Mesendoderm (in vitro differentiated cells): ENCODE measurements around the gene PLCB4.

Experiments
- DNase-seq: peaks from one replicate; pipeline ENCODE4 v3.0.0; 2013
- H2AK5ac ChIP-seq: 2 replicates; pipeline ENCODE4 v1.6.1; 2013; ENCODE audit warnings: low read length, inconsistent platforms
- H2BK120ac ChIP-seq: 2 replicates; pipeline ENCODE4 v1.6.1; 2013; ENCODE audit warnings: low read depth, mild to moderate bottlenecking, low read length, moderate library complexity, mixed read lengths
- H2BK15ac ChIP-seq: replicated peaks from 2 replicates; pipeline ENCODE4 v1.6.1; 2013; ENCODE audit warnings: low read depth, mild to moderate bottlenecking, moderate library complexity
- H2BK5ac ChIP-seq: 2 replicates; pipeline ENCODE4 v1.6.1; 2013; ENCODE audit warnings: low read length, inconsistent platforms
- H3K18ac ChIP-seq: 2 replicates; pipeline ENCODE4 v1.6.1; 2013; ENCODE audit warnings: mild to moderate bottlenecking, low read length, mixed read lengths
- H3K23ac ChIP-seq: one replicate; pipeline ENCODE4 v1.6.1; 2013; ENCODE audit warnings: low read length
- H3K27ac ChIP-seq: 2 replicates; pipeline ENCODE4 v1.5.1; 2013; ENCODE audit warnings: low read depth, mild to moderate bottlenecking, inconsistent platforms, low read length, moderate library complexity
- H3K27me3 ChIP-seq: 2 replicates; pipeline ENCODE4 v1.6.1; 2013; ENCODE audit warnings: low read length, control low read depth, mild to moderate bottlenecking, inconsistent platforms; ENCODE audit not compliant: insufficient read depth, poor library complexity
- H3K36me3 ChIP-seq: 2 replicates; pipeline ENCODE4 v1.6.1; 2013; ENCODE audit warnings: low read length, inconsistent platforms; ENCODE audit not compliant: control insufficient read depth, insufficient read depth
- H3K4ac ChIP-seq: one replicate; pipeline ENCODE4 v1.6.1; 2013; ENCODE audit warnings: low read depth, mild to moderate bottlenecking, low read length, moderate library complexity
- H3K4me1 ChIP-seq: 2 replicates; pipeline ENCODE4 v1.6.1; 2013; ENCODE audit warnings: low read depth, low read length, inconsistent platforms; ENCODE audit not compliant: control insufficient read depth
- H3K4me2 ChIP-seq: 2 replicates; pipeline ENCODE4 v1.6.1; 2013; ENCODE audit warnings: low read length
- H3K4me3 ChIP-seq: 2 replicates; pipeline ENCODE4 v1.5.1; 2013; ENCODE audit warnings: mild to moderate bottlenecking, low read length
- H3K56ac ChIP-seq: one replicate; pipeline ENCODE4 v1.6.1; 2013; ENCODE audit warnings: low read length
- H3K79me1 ChIP-seq: 2 replicates; pipeline ENCODE4 v1.6.1; 2013; ENCODE audit warnings: low read length, inconsistent platforms
- H3K79me2 ChIP-seq: 2 replicates; pipeline ENCODE4 v1.6.1; 2013; ENCODE audit warnings: mild to moderate bottlenecking, low read length; ENCODE audit not compliant: control insufficient read depth, insufficient read depth
- H3K9ac ChIP-seq: 2 replicates; pipeline ENCODE4 v1.6.1; 2013; ENCODE audit warnings: low read length, inconsistent platforms
- H4K5ac ChIP-seq: one replicate; pipeline ENCODE4 v1.6.1; 2013; ENCODE audit warnings: low read length
- H4K8ac ChIP-seq: one replicate; pipeline ENCODE4 v1.6.1; 2013; ENCODE audit warnings: low read depth, mild to moderate bottlenecking, control low read depth, low read length, moderate library complexity
- WGBS: extraction: QIAGEN DNeasy Blood & Tissue Kit; methylation state at CpG from one replicate; pipeline ENCODE4 v1.1.7; 2013; ENCODE audit warnings: low lambda C conversion rate, missing lambda C conversion rate; ENCODE audit not compliant: insufficient coverage; ENCODE audit errors: extremely low coverage; 5-methylcytosine and 5-hydroxymethylcytosine counted together

Gene PLCB4

DNA sequence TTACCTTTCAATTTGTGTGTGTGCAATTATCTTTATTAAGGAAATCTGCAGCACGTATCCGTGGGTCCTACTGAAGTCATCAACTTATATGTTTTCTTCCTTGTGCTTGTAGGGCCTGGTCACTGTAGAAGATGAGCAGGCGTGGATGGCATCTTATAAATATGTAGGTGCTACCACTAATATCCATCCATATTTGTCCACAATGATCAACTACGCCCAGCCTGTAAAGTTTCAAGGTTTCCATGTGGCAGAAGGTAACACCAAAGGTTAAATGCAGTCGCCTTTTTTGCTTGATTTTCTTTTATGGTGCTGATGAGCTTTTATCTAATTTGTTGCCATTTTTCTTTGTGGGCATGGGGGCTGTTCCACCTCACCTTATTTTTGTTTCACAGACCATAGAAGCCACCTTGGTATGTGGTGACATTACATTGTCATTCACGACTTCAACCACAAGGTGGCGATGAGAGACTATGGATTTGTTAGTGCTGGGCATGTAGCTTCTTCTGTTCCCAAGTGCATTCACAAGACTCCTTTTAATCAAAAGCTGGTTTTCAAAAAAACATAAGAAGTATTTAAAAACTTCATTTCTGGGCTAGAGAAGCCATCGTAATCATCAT is 339.0 kb downstream of the PLCB4 start:
- DNase-seq = peak; percentile 76
- WGBS = no CpG with 5 or more reads among the region's 8 CpGs
- no peak overlapping the region for H4K5ac ChIP-seq

DNA sequence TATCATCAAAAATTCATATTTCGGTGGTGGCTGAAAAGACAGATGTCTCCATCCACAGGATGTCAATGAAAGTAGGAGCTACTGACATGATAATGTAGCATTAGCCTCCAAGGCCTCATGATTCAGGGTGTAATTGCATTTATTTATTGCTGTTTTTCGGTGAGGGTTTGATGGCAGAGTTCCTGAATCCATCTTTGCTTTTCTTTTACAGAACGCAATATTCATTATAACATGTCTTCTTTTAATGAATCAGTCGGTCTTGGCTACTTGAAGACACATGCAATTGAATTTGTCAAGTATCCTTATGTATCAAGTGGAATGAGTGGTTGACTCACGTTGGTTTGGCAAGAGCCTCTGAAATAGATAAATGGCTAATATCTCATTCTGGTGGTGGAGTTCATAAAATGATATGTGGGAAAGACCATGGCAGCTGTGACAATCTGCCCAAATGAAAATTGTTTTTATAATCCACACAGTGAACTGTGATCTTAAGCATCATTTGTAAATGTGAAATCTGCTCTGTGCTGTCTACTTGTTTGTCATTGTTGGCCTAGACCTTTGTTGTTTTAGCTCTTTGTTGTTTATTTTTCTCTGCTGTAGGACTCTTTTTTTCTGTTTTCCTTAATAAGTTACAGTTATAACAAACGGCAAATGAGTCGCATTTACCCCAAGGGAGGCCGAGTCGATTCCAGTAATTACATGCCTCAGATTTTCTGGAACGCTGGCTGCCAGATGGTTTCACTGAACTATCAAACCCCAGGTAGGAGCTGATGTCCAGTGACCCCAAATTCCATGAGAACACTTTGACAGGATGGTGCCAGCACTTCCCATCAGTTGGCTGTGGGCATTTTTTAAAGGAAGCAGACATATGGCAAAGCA is 339.8 kb downstream of the PLCB4 start:
- Histone ChIP-seq H3K27me3 (no peaks in the 10 kb centered on the region), H3K4ac (no peak overlapping the region), H3K79me2 (no peaks in the 10 kb centered on the region), H3K27ac (no peak overlapping the region), H3K4me1 (no peaks in the 10 kb centered on the region), H4K5ac (no peak overlapping the region), H3K36me3 (no peaks in the 10 kb centered on the region), H2AK5ac (no peak overlapping the region), H2BK5ac (no peak overlapping the region), H4K8ac (no peak overlapping the region), H3K56ac (no peak overlapping the region), H3K4me2 (no peak overlapping the region), H3K18ac (no peak overlapping the region), H3K9ac (no peak overlapping the region), H3K79me1 (no peaks in the 10 kb centered on the region), H2BK120ac (no peak overlapping the region), H2BK15ac (no peak overlapping the region), H3K23ac (no peak overlapping the region), H3K4me3 (no peak overlapping the region)
- WGBS = no CpG with 5 or more reads among the region's 10 CpGs
- DNase-seq = no peak

More for the DNA sequence above, 339.0 kb downstream of the PLCB4 start:
- no peaks in the 10 kb centered on the region for H3K36me3 ChIP-seq
- H3K79me2 ChIP-seq = no peaks in the 10 kb centered on the region
- no peak overlapping the region for H3K18ac ChIP-seq
- no peak overlapping the region for H3K4ac ChIP-seq
- no peaks in the 10 kb centered on the region for H3K27me3 ChIP-seq
- no peak overlapping the region for H2AK5ac ChIP-seq
- no peak overlapping the region for H2BK5ac ChIP-seq
- H3K79me1 ChIP-seq = no peaks in the 10 kb centered on the region
- H3K23ac ChIP-seq = no peak overlapping the region
- no peak overlapping the region for H3K9ac ChIP-seq
- H3K4me3 ChIP-seq = no peak overlapping the region
- no peak overlapping the region for H4K8ac ChIP-seq
- H3K4me1 ChIP-seq = no peaks in the 10 kb centered on the region
- H3K27ac ChIP-seq = no peak overlapping the region
- H3K4me2 ChIP-seq = no peak overlapping the region
- no peak overlapping the region for H2BK120ac ChIP-seq
- H2BK15ac ChIP-seq = no peak overlapping the region
- H3K56ac ChIP-seq = no peak overlapping the region

GRCh38 chr20:9409352-9409751 is 340.5 kb downstream of the PLCB4 start:
- H3K18ac ChIP-seq = no peak overlapping the region
- H3K36me3 ChIP-seq = no peaks in the 10 kb centered on the region
- no peak overlapping the region for H4K8ac ChIP-seq
- H2BK5ac ChIP-seq = no peak overlapping the region
- H3K4ac ChIP-seq = no peak overlapping the region
- no peaks in the 10 kb centered on the region for H3K79me2 ChIP-seq
- no peak overlapping the region for H3K27ac ChIP-seq
- H2AK5ac ChIP-seq = no peak overlapping the region
- no peak overlapping the region for H3K4me3 ChIP-seq
- no peak overlapping the region for H2BK15ac ChIP-seq
- no peak for DNase-seq
- no peak overlapping the region for H2BK120ac ChIP-seq
- H4K5ac ChIP-seq = no peak overlapping the region
- H3K79me1 ChIP-seq = no peaks in the 10 kb centered on the region
- no peak overlapping the region for H3K56ac ChIP-seq
- H3K4me2 ChIP-seq = no peak overlapping the region
- H3K27me3 ChIP-seq = no peaks in the 10 kb centered on the region
- no peak overlapping the region for H3K9ac ChIP-seq
- no CpG with 5 or more reads among the region's 1 CpG for WGBS
- H3K23ac ChIP-seq = no peak overlapping the region
- H3K4me1 ChIP-seq = no peaks in the 10 kb centered on the region

GRCh38 chr20:9409981-9410380 is 341.1 kb downstream of the PLCB4 start:
- Histone ChIP-seq H3K4me1 (no peaks in the 10 kb centered on the region), H3K27ac (no peak overlapping the region), H4K8ac (no peak overlapping the region), H3K23ac (no peak overlapping the region), H3K4me3 (no peak overlapping the region), H2BK5ac (no peak overlapping the region), H3K4ac (no peak overlapping the region), H2AK5ac (no peak overlapping the region), H3K4me2 (no peak overlapping the region), H3K36me3 (no peaks in the 10 kb centered on the region), H3K9ac (no peak overlapping the region), H3K27me3 (no peaks in the 10 kb centered on the region), H3K79me1 (no peaks in the 10 kb centered on the region), H3K79me2 (no peaks in the 10 kb centered on the region), H2BK120ac (no peak overlapping the region), H4K5ac (no peak overlapping the region), H3K56ac (no peak overlapping the region), H2BK15ac (no peak overlapping the region), H3K18ac (no peak overlapping the region)
- WGBS = no CpG with 5 or more reads among the region's 2 CpGs
- peak; percentile 67 for DNase-seq

DNA sequence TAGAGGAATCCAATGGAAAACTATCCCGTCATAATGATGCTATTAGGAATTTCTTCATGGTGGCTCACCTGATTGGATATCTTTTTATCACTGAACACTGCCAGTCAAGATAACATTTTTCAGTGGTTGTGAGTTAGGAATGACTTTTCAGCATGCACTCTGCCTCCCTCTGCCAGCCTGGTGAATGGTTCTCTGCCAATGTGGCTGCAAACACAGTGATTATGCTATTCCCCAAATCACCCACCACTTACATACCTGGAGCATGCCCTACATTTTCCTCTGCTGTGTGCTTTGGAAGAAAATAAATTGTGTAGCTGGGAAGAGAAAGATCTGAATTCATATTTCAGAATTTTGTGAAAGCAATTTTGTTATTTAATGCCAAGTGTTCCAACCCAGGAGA is 342.9 kb downstream of the PLCB4 start:
- Histone ChIP-seq H2AK5ac (no peak overlapping the region), H3K9ac (no peak overlapping the region), H3K79me2 (no peaks in the 10 kb centered on the region), H3K27me3 (no peaks in the 10 kb centered on the region), H3K4me1 (no peaks in the 10 kb centered on the region), H3K4me3 (no peak overlapping the region), H4K8ac (no peak overlapping the region), H2BK120ac (no peak overlapping the region), H4K5ac (no peak overlapping the region), H3K4ac (no peak overlapping the region), H2BK5ac (no peak overlapping the region), H3K79me1 (no peaks in the 10 kb centered on the region), H3K4me2 (no peak overlapping the region), H3K56ac (no peak overlapping the region), H3K36me3 (no peaks in the 10 kb centered on the region), H3K18ac (no peak overlapping the region), H3K23ac (no peak overlapping the region), H2BK15ac (no peak overlapping the region), H3K27ac (no peak overlapping the region)
- no peak for DNase-seq
- WGBS = no CpG with 5 or more reads among the region's 1 CpG
